Adrenal gland (tissue), 12 donors: Measurements from ENCODE around the gene SNTA1. TPM values are rescaled to one million over a fixed set of nuclear protein-coding genes. Genes with fewer than 3 reads are reported as not detected.

Experiments
- DNase-seq, 7 donors: peaks; one replicate each; pipeline ENCODE4 v3.0.0-alpha.2; 2019 to 2020
- H3K27ac ChIP-seq, 5 donors: fragments of 200-600 bp; sonication (generic) in 4 of 5; 1 replicate in 3 of 5; 2 replicates in 2 of 5; pipeline versions ENCODE4 v1.5.1 to v1.8.0; 2016 to 2020; ENCODE audit warnings: mild to moderate bottlenecking in 1 of 5
- H3K27me3 ChIP-seq: fragments of 200-600 bp; 2 replicates; pipeline ENCODE4 v1.8.0; 2021
- H3K36me3 ChIP-seq, 2 donors: fragments of 200-600 bp; replicated peaks in 1 of 2; 1 replicate in 1 of 2; 2 replicates in 1 of 2; pipeline versions ENCODE4 v1.5.1 to v1.8.0; 2018 to 2022
- H3K4me1 ChIP-seq, 2 donors: fragments of 200-600 bp; replicated peaks in 1 of 2; 1 replicate in 1 of 2; 2 replicates in 1 of 2; pipeline versions ENCODE4 v1.5.1 to v1.8.0; 2018 to 2021
- H3K4me3 ChIP-seq, 4 donors: fragments of 200-600 bp; sonication (generic) in 3 of 4; one replicate each; pipeline ENCODE4 v1.5.1; 2016 to 2018
- H3K9me3 ChIP-seq, 3 donors: fragments of 200-600 bp; sonication (generic) in 1 of 3; replicated peaks in 1 of 3; 1 replicate in 2 of 3; 2 replicates in 1 of 3; pipeline versions ENCODE4 v1.5.1 to v1.8.0; 2016 to 2021
- CTCF ChIP-seq, 6 experiments: fragments of 450-650 bp in 4 of 6; fragments of 200-600 bp in 2 of 6; sonication (generic) in 1 of 6; IDR thresholded peaks; 1 replicate in 5 of 6; 2 replicates in 1 of 6; pipeline versions ENCODE4 v1.5.1 to v1.8.0; 2016 to 2021; ENCODE audit warnings: antibody characterized with exemption in 6 of 6, mild to moderate bottlenecking in 2 of 6, moderate library complexity in 1 of 6
- POLR2A ChIP-seq, 2 donors: fragments of 450-650 bp; IDR thresholded peaks; one replicate each; pipeline ENCODE4 v1.6.1; 2017; ENCODE audit warnings: antibody characterized with exemption in 2 of 2, mild to moderate bottlenecking in 2 of 2, moderate library complexity in 1 of 2
- WGBS, 4 donors: extraction: QIAGEN DNeasy Blood & Tissue Kit in 2 of 4; methylation state at CpG; one replicate each; pipeline versions ENCODE4 v1.1.5 to v1.1.7; 2013 to 2017; 5-methylcytosine and 5-hydroxymethylcytosine counted together
- intact Hi-C, 2 donors: fragments of 100-400 bp; cut with DNase I; formaldehyde crosslinking; loops; one replicate each; pipeline versions ENCODE4 v1.14.1 to v1.15.0; 2022 to 2023
- polyA plus RNA-seq, 3 donors: library from polyadenylated mRNA; stranded (reverse); fragments of 200-250 nt in 2 of 3; fragments of 350-450 nt in 1 of 3; fragmentation: Illumina TruSeq in 1 of 3; extraction: RNeasy Lipid Tissue Mini Kit (QIAGEN cat#74804) in 1 of 3; gene quantifications; one replicate each; pipeline ENCODE4 v1.2.3, GENCODE V29; 2013 to 2014
- total RNA-seq, 9 donors: library from RNA; depleted of rRNA in 4 of 9; stranded (reverse); fragments of >200 nt in 4 of 9; fragments of 120-200 nt in 1 of 9; fragmentation: NEBNext Ultra II Directional in 1 of 9; extraction: Animal tissue kit (Norgen Biotek cat#: 25700) in 1 of 9; gene quantifications; one replicate each; pipeline versions ENCODE4 v1.1.0 to v1.2.4, GENCODE V29; 2013 to 2023
- donor health status: healthy with polysubstance abuse.
- donor health status: Bipolar disorder and iron deficiency.
- donor health status: DM: yes; HTN: yes; CAD: no.
- donor health status: DM: no; HTN: no; CAD: no.
- donor health status: DM: no; HTN: no; CAD: no.
- donor health status: DM: yes; HTN: yes; CAD: no.

The SNTA1 gene
- total and polyA plus RNA-seq, 12 donors: 4.3 to 73.2 (median 29.5) TPM

DNA sequence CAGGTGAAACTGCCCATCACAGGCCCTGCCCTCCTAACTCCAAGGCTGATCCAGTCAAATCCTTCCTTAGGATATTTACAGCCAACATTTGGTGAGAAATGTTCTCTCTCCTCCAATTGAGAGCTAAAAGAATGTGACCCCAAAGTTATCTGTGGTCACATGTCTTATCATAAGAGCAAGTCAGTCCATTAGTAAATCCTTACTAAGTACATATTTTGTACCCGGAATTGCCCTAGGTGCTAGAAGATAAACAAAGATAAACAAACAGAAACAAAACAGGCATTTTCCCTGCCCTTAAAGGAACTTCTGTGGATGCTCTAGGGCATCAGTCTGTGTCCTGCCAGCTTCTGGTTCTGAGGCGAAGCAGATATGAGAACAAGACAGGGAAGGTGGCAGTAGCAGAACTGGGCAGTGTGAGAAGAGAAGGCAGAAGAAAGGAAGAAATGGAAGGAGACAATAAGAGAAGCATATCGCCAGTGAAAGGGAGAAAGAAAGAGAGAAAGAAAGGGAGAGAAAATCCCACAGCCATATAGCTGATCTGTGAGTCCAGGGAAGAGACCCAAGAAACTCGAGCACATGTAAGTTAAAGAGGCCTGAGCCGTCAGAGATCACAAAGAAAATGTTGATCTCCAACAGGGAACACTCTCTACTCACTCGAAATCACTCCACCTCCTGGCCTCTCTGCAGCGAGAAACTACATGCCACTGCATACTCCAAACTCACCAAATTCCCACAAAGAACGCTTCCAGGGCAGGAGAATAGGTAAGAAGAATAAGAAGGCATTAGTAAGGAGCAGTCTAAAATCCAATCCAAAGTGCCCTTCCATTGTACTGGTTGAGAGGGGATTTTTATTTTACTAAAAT lies 83.9 kb downstream of the SNTA1 start:
- no peak overlapping the region for H3K27ac ChIP-seq
- WGBS, 4 donors: 74 to 93% (median 85%) methylated on average over 8 of the region's 8 CpGs
- peaks cover 3 to 7% of the 10 kb centered on the region in 2 donors for H3K4me1 ChIP-seq
- H3K9me3 ChIP-seq: no peaks in the 10 kb centered on the region
- TF ChIP-seq CTCF (IDR thresholded peaks at IDR 0.05) (no peak), POLR2A (IDR thresholded peaks at IDR 0.05) (no peak)
- DNase-seq: no peak
- H3K27me3 ChIP-seq: no peaks in the 10 kb centered on the region
- H3K4me3 ChIP-seq: no peak overlapping the region
- intact Hi-C loops: no loop called here
- H3K36me3 ChIP-seq: peaks cover 0 to 53% of the 10 kb centered on the region in 2 donors

Other genes starting within 250 kb of the SNTA1 start
- gene BPIFA3, start 226.4 kb downstream of the SNTA1 start, total RNA-seq: not detected
- not detected for gene BPIFA3, start 226.4 kb downstream of the SNTA1 start, polyA plus RNA-seq
- not detected for gene BPIFA1, start 207.8 kb downstream of the SNTA1 start, total RNA-seq
- not detected for gene BPIFA1, start 207.8 kb downstream of the SNTA1 start, polyA plus RNA-seq
- under 1 TPM in 2 of 9 donors, not detected in 7; 0.23 to 0.25 TPM for gene BPIFB1, start 160.5 kb downstream of the SNTA1 start, total RNA-seq
- gene BPIFB1, start 160.5 kb downstream of the SNTA1 start, polyA plus RNA-seq: under 1 TPM in 1 of 3 donors, not detected in 2; 0.07 TPM
- 10 to 100 TPM; 11.3 to 38.8 (median 23.6) TPM for gene CDK5RAP1, start 42.2 kb downstream of the SNTA1 start, total RNA-seq
- 100 to 1,000 TPM in 1 of 3 donors, 10 to 100 TPM in 2; 30.4 to 134 (median 67.8) TPM for gene CDK5RAP1, start 42.2 kb downstream of the SNTA1 start, polyA plus RNA-seq
- gene CBFA2T2, start 46.3 kb upstream of the SNTA1 start, total RNA-seq: 10 to 100 TPM in 5 of 9 donors, 1 to 10 TPM in 4; 5.7 to 16.7 (median 10.2) TPM
- 10 to 100 TPM in 1 of 3 donors, 1 to 10 TPM in 2; 5.3 to 10.3 (median 6.5) TPM for gene CBFA2T2, start 46.3 kb upstream of the SNTA1 start, polyA plus RNA-seq
- gene C20orf144, start 218.6 kb upstream of the SNTA1 start, total RNA-seq: under 1 TPM in 3 of 9 donors, not detected in 6; 0.06 to 0.32 (median 0.14) TPM
- under 1 TPM in 2 of 3 donors, not detected in 1; 0.10 to 0.16 TPM for gene C20orf144, start 218.6 kb upstream of the SNTA1 start, polyA plus RNA-seq
- gene ACTL10, start 223.2 kb upstream of the SNTA1 start, total RNA-seq: 1 to 10 TPM in 4 of 9 donors, under 1 TPM in 5; 0.38 to 3.1 (median 0.75) TPM
- gene ACTL10, start 223.2 kb upstream of the SNTA1 start, polyA plus RNA-seq: under 1 TPM; 0.18 to 0.48 (median 0.47) TPM
- gene NECAB3, start 230.7 kb upstream of the SNTA1 start, total RNA-seq: 100 to 1,000 TPM in 7 of 9 donors, 10 to 100 TPM in 2; 79.7 to 187 (median 140) TPM
- 100 to 1,000 TPM in 2 of 3 donors, 10 to 100 TPM in 1; 23.4 to 279 (median 174) TPM for gene NECAB3, start 230.7 kb upstream of the SNTA1 start, polyA plus RNA-seq
- 10 to 100 TPM in 1 of 9 donors, 1 to 10 TPM in 8; 3.0 to 15.7 (median 6.1) TPM for gene E2F1, start 242.6 kb upstream of the SNTA1 start, total RNA-seq
- 1 to 10 TPM; 4.6 to 6.8 (median 4.7) TPM for gene E2F1, start 242.6 kb upstream of the SNTA1 start, polyA plus RNA-seq